Retinal pigment epithelial cell (primary cell): ENCODE data around the gene RTCB.
A peak's percentile ranks its signal among the peaks of the same experiment; 100 is the strongest.

ENCODE experiments used
- DNase-seq: peaks from one replicate; pipeline ENCODE4 v3.0.0-alpha.2; 2010; ENCODE audit warnings: low read depth
- H3K4me3 ChIP-seq: 2 replicates; pipeline ENCODE4 v1.5.1; 2011; ENCODE audit warnings: mild to moderate bottlenecking, low read length, control low read depth, moderate library complexity
- CTCF ChIP-seq: conservative IDR thresholded peaks from 2 replicates; pipeline ENCODE4 v1.5.1; 2011; ENCODE audit warnings: low read depth, low read length, control low read depth, inconsistent platforms

The RTCB gene

GRCh38 chr22:32411829-32412592 is at the start of gene RTCB:
Gene RTCB, minus strand, starts transcription at chr22:32412247. Its CDS starts 91 bp downstream, at chr22:32412156.
- DNase-seq = peak; percentile 72
- H3K4me3 ChIP-seq = peak within 1 kb of the TSS; percentile 92
- TF ChIP-seq CTCF = no peak

GRCh38 chr22:32457031-32457430 is 45.0 kb upstream of the RTCB start:
- H3K4me3 ChIP-seq = no peak overlapping the region
- no peak for TF ChIP-seq CTCF
- DNase-seq = no peak

GRCh38 chr22:32448980-32449379 is 36.9 kb upstream of the RTCB start:
- H3K4me3 ChIP-seq = no peak overlapping the region
- no peak for DNase-seq
- no peak for TF ChIP-seq CTCF

- no peak overlapping the region for H3K4me3 ChIP-seq
- no peak for TF ChIP-seq CTCF
- no peak for DNase-seq
These were observed 34.3 kb upstream of the RTCB start for GRCh38 chr22:32446321-32446720.

- H3K4me3 ChIP-seq = no peak overlapping the region
- no peak for DNase-seq
- TF ChIP-seq CTCF = peak; percentile 39
These were observed 32.0 kb upstream of the RTCB start for GRCh38 chr22:32444068-32444467.

- TF ChIP-seq CTCF = no peak
- DNase-seq = no peak
- H3K4me3 ChIP-seq = no peak overlapping the region
These were observed 18.3 kb upstream of the RTCB start for GRCh38 chr22:32430352-32430751.

GRCh38 chr22:32426881-32427280 is 14.8 kb upstream of the RTCB start:
- no peak overlapping the region for H3K4me3 ChIP-seq
- DNase-seq = no peak
- no peak for TF ChIP-seq CTCF
